HepG2 (cell line): ENCODE data around the gene AGBL3. TPM values are rescaled to one million over a fixed set of nuclear protein-coding genes. Genes with fewer than 3 reads are reported as not detected.

Source experiments
- ATF2 ChIP-seq: sonication (generic); formaldehyde crosslinking; IDR thresholded peaks from 2 replicates; pipeline ENCODE4 v1.4.0; 2020; ENCODE audit warnings: missing genetic modification reagents
- ATM ChIP-seq: fragments of 450-650 bp; IDR thresholded peaks from 2 replicates; pipeline ENCODE4 v1.7.1; 2017; ENCODE audit warnings: mild to moderate bottlenecking, borderline replicate concordance
- BRF2 ChIP-seq: sonication (generic); formaldehyde crosslinking; IDR thresholded peaks from 2 replicates; pipeline ENCODE4 v1.8.1; 2022; ENCODE audit warnings: mild to moderate bottlenecking, missing genetic modification reagents
- DNMT3B ChIP-seq: conservative IDR thresholded peaks from 2 replicates; pipeline ENCODE4 v1.6.1; 2016; ENCODE audit warnings: missing biosample characterization, control low read depth
- EZH2 ChIP-seq: conservative IDR thresholded peaks from 2 replicates; pipeline ENCODE4 v1.6.1; 2012; ENCODE audit warnings: mild to moderate bottlenecking, low read depth, low read length, moderate library complexity
- FOSL1 ChIP-seq: sonication (generic); formaldehyde crosslinking; IDR thresholded peaks from 2 replicates; pipeline ENCODE4 v1.9.0; 2021; ENCODE audit warnings: missing genetic modification reagents, borderline replicate concordance
- GATA4 ChIP-seq: sonication (generic); IDR thresholded peaks from 2 replicates; pipeline ENCODE4 v1.6.1; 2016; ENCODE audit warnings: antibody characterized with exemption, low read depth, borderline replicate concordance
- HDAC2 ChIP-seq: sonication (generic); formaldehyde crosslinking; IDR thresholded peaks from 2 replicates; pipeline ENCODE4 v1.4.0; 2020; ENCODE audit warnings: missing genetic modification reagents
- HNRNPH1 ChIP-seq: fragments of 200-400 bp; formaldehyde crosslinking; optimal IDR thresholded peaks from 2 replicates; pipeline ENCODE3; 2017; ENCODE audit warnings: mild to moderate bottlenecking, low read depth, low read length
- HOXA9 ChIP-seq: sonication (generic); formaldehyde crosslinking; IDR thresholded peaks from 2 replicates; pipeline ENCODE4 v1.8.1; 2022; ENCODE audit warnings: missing genetic modification reagents, mild to moderate bottlenecking, moderate library complexity, borderline replicate concordance
- KLF15 ChIP-seq: sonication (generic); formaldehyde crosslinking; IDR thresholded peaks from 2 replicates; pipeline ENCODE4 v1.8.1; 2023; ENCODE audit warnings: borderline replicate concordance, mild to moderate bottlenecking, inconsistent platforms, missing genetic modification reagents, mixed read lengths
- MEF2D ChIP-seq: sonication (generic); formaldehyde crosslinking; IDR thresholded peaks from 2 replicates; pipeline ENCODE4 v1.5.1; 2020; ENCODE audit warnings: mild to moderate bottlenecking, missing genetic modification reagents
- MYNN ChIP-seq: sonication (generic); formaldehyde crosslinking; IDR thresholded peaks from 2 replicates; pipeline ENCODE4 v1.4.0; 2020; ENCODE audit warnings: mild to moderate bottlenecking, low read depth, missing genetic modification reagents
- NFIC ChIP-seq: IDR thresholded peaks from 2 replicates; pipeline ENCODE4 v1.6.1; 2012; ENCODE audit warnings: mild to moderate bottlenecking, low read length, inconsistent platforms
- NFRKB ChIP-seq: fragments of 450-650 bp; IDR thresholded peaks from 2 replicates; pipeline ENCODE4 v1.6.1; 2017
- POLR2G ChIP-seq: fragments of 200-400 bp; formaldehyde crosslinking; IDR thresholded peaks from 2 replicates; pipeline ENCODE4 v1.6.1; 2018; ENCODE audit warnings: mild to moderate bottlenecking, low read depth, low read length, moderate library complexity
- RELA ChIP-seq: sonication (generic); formaldehyde crosslinking; IDR thresholded peaks from 2 replicates; pipeline ENCODE4 v1.4.0; 2020; ENCODE audit warnings: missing genetic modification reagents
- TRIM22 ChIP-seq: fragments of 450-650 bp; IDR thresholded peaks from 2 replicates; pipeline ENCODE4 v1.6.1; 2017
- ZFY ChIP-seq: sonication (generic); formaldehyde crosslinking; IDR thresholded peaks from 2 replicates; pipeline ENCODE4 v1.4.0; 2020; ENCODE audit warnings: missing genetic modification reagents
- ZNF30 ChIP-seq: sonication (generic); formaldehyde crosslinking; IDR thresholded peaks from 2 replicates; pipeline ENCODE4 v1.5.0; 2020; ENCODE audit warnings: mild to moderate bottlenecking, missing genetic modification reagents
- ZNF780A ChIP-seq: sonication (generic); formaldehyde crosslinking; IDR thresholded peaks from 2 replicates; pipeline ENCODE4 v1.8.0; 2022; ENCODE audit warnings: mild to moderate bottlenecking, missing genetic modification reagents, moderate library complexity
- polyA plus RNA-seq, 8 experiments: library from polyadenylated mRNA; depleted of rRNA in 3 of 8; stranded (reverse) in 7 of 8; unstranded in 1 of 8; fragments of >200 nt; fragmentation: Illumina TruSeq in 4 of 8; extraction: Trizol in 4 of 8; gene quantifications; 2 replicates each; pipeline versions ENCODE4 v1.2.1 to v1.2.3, GENCODE V29; 2011 to 2016; ENCODE audit warnings: low read depth in 4 of 8, missing spikeins in 1 of 8, mixed read lengths in 1 of 8; ENCODE audit not compliant: insufficient read depth in 1 of 8
- total RNA-seq, 5 experiments: library from RNA; depleted of rRNA; stranded (reverse); fragments of >200 nt; fragmentation: Illumina TruSeq; extraction: Trizol; gene quantifications; 2 replicates each; pipeline ENCODE4 v1.2.3, GENCODE V29; 2016; ENCODE audit warnings: low read depth in 1 of 5
- TF ChIP-seq, protein P1 (sequence below): sonication (generic); formaldehyde crosslinking; conservative IDR thresholded peaks from 2 replicates; pipeline ENCODE4 v1.4.0; 2020; ENCODE audit warnings: missing genetic modification reagents
- TF ChIP-seq, protein P2 (sequence below): sonication (generic); formaldehyde crosslinking; IDR thresholded peaks from 2 replicates; pipeline ENCODE4 v1.9.0; 2021; ENCODE audit warnings: missing genetic modification reagents, borderline replicate concordance

Gene AGBL3
- total and polyA plus RNA-seq, 2 of the 13 experiments (the other 11 are each of a cell fraction or from before 2014, with no cell fraction given): 2.2 to 7.2 TPM

DNA sequence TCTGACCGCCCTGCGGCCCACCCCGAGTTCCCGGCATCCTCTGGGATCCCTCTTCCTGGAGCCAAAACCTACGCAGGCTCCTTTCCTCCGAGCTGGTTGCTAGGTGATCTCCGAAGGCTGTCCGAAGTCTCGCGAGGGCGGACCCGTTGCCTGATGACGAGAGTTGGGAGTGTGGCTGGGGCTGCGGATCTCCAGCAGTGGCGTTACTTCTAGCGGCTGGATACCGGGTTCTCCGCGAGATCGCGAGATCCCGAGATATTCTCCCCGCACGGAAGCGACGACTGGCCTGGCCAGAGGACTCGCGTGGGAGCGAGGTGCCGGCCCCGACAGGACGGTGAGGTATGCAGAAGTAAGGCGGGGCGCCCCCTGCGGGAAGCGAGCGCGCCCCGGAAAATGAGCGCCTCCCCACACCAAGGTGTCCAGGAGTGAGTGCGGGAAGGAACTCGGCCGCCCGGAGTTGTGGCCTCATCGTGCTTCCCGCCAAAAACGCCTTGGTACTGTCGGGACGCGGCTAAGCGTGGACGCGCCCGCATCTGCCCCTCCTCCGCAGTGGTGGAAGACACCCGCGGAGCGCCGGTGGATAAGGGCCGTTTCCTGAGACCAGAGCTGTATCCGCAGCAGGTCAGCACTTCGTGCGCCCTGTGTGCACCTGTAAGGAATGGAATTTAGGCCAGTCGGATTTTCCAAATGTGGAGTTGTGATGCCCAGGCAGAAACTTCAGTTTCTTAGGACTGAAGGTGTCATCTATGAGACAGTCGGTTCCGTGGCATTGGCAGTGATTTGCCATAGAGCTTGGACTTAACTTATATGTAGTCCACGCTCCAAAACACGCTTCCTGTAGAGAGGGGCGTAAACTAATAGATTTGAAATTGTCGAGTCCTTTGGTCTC lies at the start of gene AGBL3 (continued):
- TF ChIP-seq HDAC2 (CRISPR knock-in tag) (peak; percentile 63), ZFY (CRISPR knock-in tag) (peak; percentile 78), DNMT3B (CRISPR knock-in tag) (no peak), ATF2 (CRISPR knock-in tag) (peak; percentile 57; the same call in 1 of the 2 replicates), KLF15 (CRISPR knock-in tag) (no peak), TRIM22 (no peak), BRF2 (CRISPR knock-in tag) (no peak; the same call in 1 of the 2 replicates), POLR2G (peak; percentile 90), HNRNPH1 (no peak), RELA (CRISPR knock-in tag) (0 out of 2 replicates have a peak, but pooled peaks have one; percentile 13), ZNF30 (CRISPR knock-in tag) (peak; percentile 84; the same call in 1 of the 2 replicates), MYNN (no peak), ZNF780A (CRISPR knock-in tag) (no peak), HOXA9 (CRISPR knock-in tag) (no peak), MEF2D (CRISPR knock-in tag) (peak; percentile 80), ATM (no peak), EZH2 (no peak), FOSL1 (CRISPR knock-in tag) (no peak), GATA4 (peak; percentile 48; the same call in 1 of the 2 replicates), NFIC (no peak), NFRKB (no peak)
- TF ChIP-seq, protein P1, sequence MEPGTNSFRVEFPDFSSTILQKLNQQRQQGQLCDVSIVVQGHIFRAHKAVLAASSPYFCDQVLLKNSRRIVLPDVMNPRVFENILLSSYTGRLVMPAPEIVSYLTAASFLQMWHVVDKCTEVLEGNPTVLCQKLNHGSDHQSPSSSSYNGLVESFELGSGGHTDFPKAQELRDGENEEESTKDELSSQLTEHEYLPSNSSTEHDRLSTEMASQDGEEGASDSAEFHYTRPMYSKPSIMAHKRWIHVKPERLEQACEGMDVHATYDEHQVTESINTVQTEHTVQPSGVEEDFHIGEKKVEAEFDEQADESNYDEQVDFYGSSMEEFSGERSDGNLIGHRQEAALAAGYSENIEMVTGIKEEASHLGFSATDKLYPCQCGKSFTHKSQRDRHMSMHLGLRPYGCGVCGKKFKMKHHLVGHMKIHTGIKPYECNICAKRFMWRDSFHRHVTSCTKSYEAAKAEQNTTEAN: no peak; the same call in 1 of the 2 replicates
- TF ChIP-seq, protein P2, sequence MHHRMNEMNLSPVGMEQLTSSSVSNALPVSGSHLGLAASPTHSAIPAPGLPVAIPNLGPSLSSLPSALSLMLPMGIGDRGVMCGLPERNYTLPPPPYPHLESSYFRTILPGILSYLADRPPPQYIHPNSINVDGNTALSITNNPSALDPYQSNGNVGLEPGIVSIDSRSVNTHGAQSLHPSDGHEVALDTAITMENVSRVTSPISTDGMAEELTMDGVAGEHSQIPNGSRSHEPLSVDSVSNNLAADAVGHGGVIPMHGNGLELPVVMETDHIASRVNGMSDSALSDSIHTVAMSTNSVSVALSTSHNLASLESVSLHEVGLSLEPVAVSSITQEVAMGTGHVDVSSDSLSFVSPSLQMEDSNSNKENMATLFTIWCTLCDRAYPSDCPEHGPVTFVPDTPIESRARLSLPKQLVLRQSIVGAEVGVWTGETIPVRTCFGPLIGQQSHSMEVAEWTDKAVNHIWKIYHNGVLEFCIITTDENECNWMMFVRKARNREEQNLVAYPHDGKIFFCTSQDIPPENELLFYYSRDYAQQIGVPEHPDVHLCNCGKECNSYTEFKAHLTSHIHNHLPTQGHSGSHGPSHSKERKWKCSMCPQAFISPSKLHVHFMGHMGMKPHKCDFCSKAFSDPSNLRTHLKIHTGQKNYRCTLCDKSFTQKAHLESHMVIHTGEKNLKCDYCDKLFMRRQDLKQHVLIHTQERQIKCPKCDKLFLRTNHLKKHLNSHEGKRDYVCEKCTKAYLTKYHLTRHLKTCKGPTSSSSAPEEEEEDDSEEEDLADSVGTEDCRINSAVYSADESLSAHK (CRISPR knock-in tag): no peak
